Measurements from ENCODE around the gene DIRAS3.
"Not testable (repeated sequence)": the region's sequence is repeated elsewhere in the genome, so short reads cannot be mapped to it uniquely, and the experiment has no call there.

The DIRAS3 gene

DNA sequence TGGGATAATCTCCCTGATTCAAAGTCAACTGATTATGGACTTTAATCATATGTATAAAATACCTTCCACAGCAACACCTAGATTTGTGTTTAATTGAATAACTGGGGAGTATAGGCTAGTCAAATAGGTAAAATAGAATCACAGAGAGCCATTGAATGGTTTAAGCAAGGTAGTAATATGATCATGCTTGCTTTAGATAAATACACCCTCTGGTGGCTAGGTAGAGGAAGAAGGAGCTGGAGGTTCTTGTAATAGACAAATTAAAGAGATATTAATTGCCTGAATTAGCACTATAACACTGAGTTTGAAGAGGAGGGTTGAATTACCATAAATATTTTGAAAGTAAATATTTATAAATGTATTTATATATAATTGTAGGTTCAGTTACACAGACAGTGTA, 40.3 kb downstream of the DIRAS3 start:
- no peak for DNase-seq (ENCODE audit: low read depth, low spot score)
- Histone ChIP-seq H3K27me3 (ENCODE audit: insufficient read depth, insufficient read length) (no peaks in the 10 kb centered on the region), H3K36me3 (ENCODE audit: insufficient read depth, insufficient read length, low read length) (no peaks in the 10 kb centered on the region), H3K4me3 (ENCODE audit: insufficient read length, low read depth) (no peak overlapping the region), H3K9ac (ENCODE audit: insufficient read length, low read depth) (no peak overlapping the region), H3K4me1 (ENCODE audit: insufficient read depth, insufficient read length) (no peaks in the 10 kb centered on the region), H3K9me3 (ENCODE audit: insufficient read depth, low read length) (no peaks in the 10 kb centered on the region; the same call in 1 of the 2 replicates)
- TF ChIP-seq ZNF274 (IDR thresholded peaks at IDR 0.05; ENCODE audit: low read depth, low read length) (no peak), YY1 (IDR thresholded peaks at IDR 0.05; ENCODE audit: insufficient read depth, insufficient read length) (no peak), SUZ12 (IDR thresholded peaks at IDR 0.05; ENCODE audit: extremely low read depth, insufficient read depth, insufficient read length) (no peak)

DNA sequence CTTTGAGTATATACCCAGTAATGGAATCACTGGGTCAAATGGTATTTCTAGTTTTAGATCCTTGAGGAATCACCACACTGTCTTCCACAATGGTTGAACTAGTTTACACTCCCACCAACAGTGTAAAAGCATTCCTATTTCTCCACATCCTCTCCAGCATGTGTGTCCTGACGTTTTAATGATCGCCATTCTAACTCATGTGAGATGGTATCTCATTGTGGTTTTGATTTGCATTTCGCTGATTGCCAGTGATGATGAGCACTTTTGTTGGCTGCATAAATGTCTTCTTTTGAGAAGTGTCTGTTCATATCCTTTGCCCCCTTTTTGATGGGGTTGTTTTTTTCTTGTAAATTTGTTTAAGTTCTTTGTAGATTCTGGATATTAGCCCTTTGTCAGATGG, 46.8 kb downstream of the DIRAS3 start:
- H3K27me3 ChIP-seq (ENCODE audit: insufficient read depth, insufficient read length); H3K4me1 ChIP-seq (ENCODE audit: insufficient read depth, insufficient read length); H3K36me3 ChIP-seq (ENCODE audit: insufficient read depth, insufficient read length, low read length); H3K4me3 ChIP-seq (ENCODE audit: insufficient read length, low read depth); DNase-seq (ENCODE audit: low read depth, low spot score); H3K9ac ChIP-seq (ENCODE audit: insufficient read length, low read depth): not testable (repeated sequence)
- peaks cover 14% of the 10 kb centered on the region for H3K9me3 ChIP-seq (ENCODE audit: insufficient read depth, low read length)

DNA sequence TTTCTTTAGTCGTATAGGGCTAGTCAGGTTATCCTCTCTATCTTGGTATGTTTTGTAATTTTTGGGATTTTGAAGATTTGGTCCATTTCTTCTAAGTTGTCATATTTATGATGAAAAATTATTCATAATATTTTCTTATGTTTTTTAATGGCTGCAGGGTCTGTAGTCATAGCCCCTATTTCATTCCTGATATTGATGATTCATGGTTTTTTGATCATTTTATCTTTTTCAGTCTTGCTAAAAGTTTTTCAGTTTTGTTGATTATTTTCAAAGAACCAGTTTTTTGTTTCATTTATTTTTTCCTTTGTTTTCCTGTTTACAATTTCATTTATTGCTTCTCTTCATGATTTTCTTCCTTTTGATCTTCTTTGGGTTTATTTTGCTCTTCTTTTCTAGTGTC, 50.2 kb downstream of the DIRAS3 start:
- peaks cover 14% of the 10 kb centered on the region for H3K9me3 ChIP-seq (ENCODE audit: insufficient read depth, low read length)
- H3K9ac ChIP-seq (ENCODE audit: insufficient read length, low read depth), result no peak overlapping the region
- H3K4me1 ChIP-seq (ENCODE audit: insufficient read depth, insufficient read length), result no peaks in the 10 kb centered on the region
- H3K27me3 ChIP-seq (ENCODE audit: insufficient read depth, insufficient read length), result no peaks in the 10 kb centered on the region
- no peak for DNase-seq (ENCODE audit: low read depth, low spot score)
- no peak overlapping the region for H3K4me3 ChIP-seq (ENCODE audit: insufficient read length, low read depth)
- TF ChIP-seq SUZ12 (IDR thresholded peaks at IDR 0.05; ENCODE audit: extremely low read depth, insufficient read depth, insufficient read length) (no peak), ZNF274 (IDR thresholded peaks at IDR 0.05; ENCODE audit: low read depth, low read length) (no peak)
- H3K36me3 ChIP-seq (ENCODE audit: insufficient read depth, insufficient read length, low read length), result no peaks in the 10 kb centered on the region

DNA sequence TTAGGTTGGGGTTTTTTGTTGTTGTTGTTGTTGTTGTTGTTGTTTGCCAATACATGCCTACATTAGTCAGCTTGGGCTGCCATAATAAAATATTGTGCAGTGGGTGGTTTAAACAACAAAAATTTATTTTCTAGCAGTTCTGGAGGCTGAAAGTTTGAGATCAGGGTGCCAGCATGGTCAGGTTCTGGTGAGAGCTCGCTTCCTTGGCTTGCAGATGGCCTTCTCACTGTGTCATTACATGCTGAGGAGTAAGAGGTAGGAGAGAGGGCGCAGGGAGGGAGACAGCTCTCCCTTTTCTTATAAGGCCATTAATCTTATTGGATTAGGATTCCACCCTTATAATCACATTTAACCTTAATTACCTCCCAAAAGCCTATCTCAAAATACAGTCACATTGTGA, 52.7 kb downstream of the DIRAS3 start:
- Histone ChIP-seq H3K4me1 (ENCODE audit: insufficient read depth, insufficient read length) (no peaks in the 10 kb centered on the region), H3K4me3 (ENCODE audit: insufficient read length, low read depth) (no peak overlapping the region), H3K36me3 (ENCODE audit: insufficient read depth, insufficient read length, low read length) (no peaks in the 10 kb centered on the region), H3K9me3 (ENCODE audit: insufficient read depth, low read length) (peaks cover 31% of the 10 kb centered on the region), H3K27me3 (ENCODE audit: insufficient read depth, insufficient read length) (no peaks in the 10 kb centered on the region), H3K9ac (ENCODE audit: insufficient read length, low read depth) (no peak overlapping the region)
- TF ChIP-seq ZNF274 (IDR thresholded peaks at IDR 0.05; ENCODE audit: low read depth, low read length), result no peak
- TF ChIP-seq SUZ12 (IDR thresholded peaks at IDR 0.05; ENCODE audit: extremely low read depth, insufficient read depth, insufficient read length), result no peak
- TF ChIP-seq YY1 (IDR thresholded peaks at IDR 0.05; ENCODE audit: insufficient read depth, insufficient read length), result no peak
- DNase-seq (ENCODE audit: low read depth, low spot score), result no peak
